Gastroesophageal sphincter (tissue), 3 donors: ENCODE results near the gene DRD4.

Experiments
- CTCF ChIP-seq, 4 experiments: fragments of 200-600 bp in 2 of 4; fragments of 450-650 bp in 2 of 4; sonication (generic) in 1 of 4; IDR thresholded peaks; one replicate each; pipeline ENCODE4 v1.5.1; 2017 to 2019; ENCODE audit warnings: antibody characterized with exemption in 4 of 4, mild to moderate bottlenecking in 2 of 4, moderate library complexity in 2 of 4
- POLR2A ChIP-seq, 2 donors: fragments of 450-650 bp; IDR thresholded peaks; one replicate each; pipeline ENCODE4 v1.6.1; 2017; ENCODE audit warnings: antibody characterized with exemption in 2 of 2, mild to moderate bottlenecking in 2 of 2, moderate library complexity in 1 of 2

GRCh38 chr11:640021-640706, 3.1 kb downstream of the DRD4 start:
- TF ChIP-seq POLR2A (IDR thresholded peaks at IDR 0.05) = no peak
- TF ChIP-seq CTCF (IDR thresholded peaks at IDR 0.05) = no peak
